ES-I3 (cell line): ENCODE measurements around the gene RFNG.

ENCODE experiments used
- H3K36me3 ChIP-seq: 2 replicates; pipeline ENCODE4 v1.6.1; 2013; ENCODE audit warnings: mild to moderate bottlenecking, low read length, control low read depth, moderate library complexity; ENCODE audit not compliant: insufficient read depth
- H3K4me1 ChIP-seq: 2 replicates; pipeline ENCODE4 v1.6.1; 2013; ENCODE audit warnings: mild to moderate bottlenecking, control low read depth, low read length; ENCODE audit not compliant: insufficient read depth
- H3K9ac ChIP-seq: 2 replicates; pipeline ENCODE4 v1.6.1; 2013; ENCODE audit warnings: low read depth, mild to moderate bottlenecking, low read length, moderate library complexity
- H3K9me3 ChIP-seq: 2 replicates; pipeline ENCODE4 v1.6.1; 2013; ENCODE audit warnings: mild to moderate bottlenecking, low read length, moderate library complexity; ENCODE audit not compliant: control insufficient read depth, insufficient read depth

RFNG gene

DNA sequence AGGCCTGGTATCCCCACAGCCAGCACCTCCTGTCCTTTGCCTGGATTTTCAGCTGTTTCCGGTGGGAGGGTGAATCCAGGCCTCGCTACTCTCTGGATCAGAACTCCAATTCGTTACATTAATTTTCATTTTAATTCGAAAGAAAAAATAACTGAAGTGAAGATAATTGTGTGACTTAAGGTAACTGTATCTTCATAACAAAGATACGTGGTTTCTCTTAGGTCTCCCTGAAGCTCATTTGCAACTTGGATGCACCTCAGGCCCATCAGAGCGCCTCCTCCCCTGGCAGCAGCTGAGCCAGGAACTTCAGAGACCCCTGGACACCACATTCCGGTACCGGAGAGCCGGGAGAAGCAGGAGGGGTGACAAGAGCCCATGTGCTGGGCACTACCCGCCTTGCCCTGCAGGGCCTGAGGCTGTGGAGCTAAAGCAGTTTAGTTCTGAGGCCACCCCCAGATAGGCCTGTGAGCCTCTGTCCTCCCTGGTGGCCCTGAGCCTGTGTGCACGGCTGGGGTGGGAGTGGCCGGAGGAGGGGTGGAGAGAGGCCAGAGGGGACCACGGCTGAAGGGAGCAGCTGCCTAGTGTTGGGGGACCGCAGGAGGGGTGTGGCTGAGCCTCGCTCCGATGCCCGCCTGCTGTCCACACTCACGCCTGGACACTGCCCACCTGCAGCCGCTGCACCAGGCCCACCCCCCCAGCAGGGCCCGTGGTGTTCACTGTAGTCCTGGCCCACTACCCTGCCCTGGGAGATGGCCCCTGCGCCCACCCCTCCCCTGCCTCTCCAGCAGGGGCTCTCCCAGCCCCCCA lies 25.4 kb upstream of the RFNG start:
- no peaks in the 10 kb centered on the region for H3K9me3 ChIP-seq
- H3K4me1 ChIP-seq: no peaks in the 10 kb centered on the region
- peaks cover 7% of the 10 kb centered on the region; the same call in 1 of the 2 replicates for H3K36me3 ChIP-seq
- no peak overlapping the region for H3K9ac ChIP-seq

DNA sequence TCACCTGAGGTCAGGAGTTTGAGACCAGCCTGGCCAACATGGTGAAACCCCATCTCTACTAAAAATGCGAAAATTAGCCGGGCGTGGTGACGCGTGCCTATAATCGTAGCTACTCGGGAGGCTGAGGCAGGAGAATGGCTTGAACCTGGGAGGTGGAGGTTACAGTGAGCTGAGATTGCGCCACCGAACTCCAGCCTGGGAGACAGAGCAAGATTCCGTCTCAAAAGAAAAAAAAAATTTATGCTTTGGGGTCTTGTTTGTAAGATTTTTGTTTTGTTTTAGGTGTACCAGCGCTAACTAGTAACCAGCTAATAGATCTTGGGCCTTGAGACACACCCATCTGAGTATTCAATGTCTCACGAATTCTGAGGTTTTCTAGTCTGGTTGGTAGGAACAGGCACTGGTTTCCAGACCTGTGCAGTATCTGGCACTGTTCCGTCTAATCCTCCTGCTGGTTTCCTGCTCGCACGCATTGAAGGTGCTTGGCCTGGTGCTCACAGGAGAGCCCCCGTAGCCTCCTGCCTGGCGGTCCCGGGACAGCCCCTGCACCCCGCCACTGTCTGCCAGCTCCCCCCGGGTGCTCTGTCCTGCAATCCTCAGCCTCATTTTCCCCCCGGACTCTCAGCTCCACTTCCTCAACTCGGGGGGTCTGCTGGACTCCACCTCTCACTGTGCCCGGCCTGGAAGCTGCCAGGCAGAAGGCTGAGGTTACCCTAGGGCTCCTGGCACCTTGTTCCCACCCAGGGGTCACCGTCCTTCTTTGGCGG lies 24.6 kb upstream of the RFNG start:
- Histone ChIP-seq H3K9me3 (no peaks in the 10 kb centered on the region), H3K9ac (no peak overlapping the region), H3K4me1 (no peaks in the 10 kb centered on the region), H3K36me3 (peaks cover 7% of the 10 kb centered on the region; the same call in 1 of the 2 replicates)

DNA sequence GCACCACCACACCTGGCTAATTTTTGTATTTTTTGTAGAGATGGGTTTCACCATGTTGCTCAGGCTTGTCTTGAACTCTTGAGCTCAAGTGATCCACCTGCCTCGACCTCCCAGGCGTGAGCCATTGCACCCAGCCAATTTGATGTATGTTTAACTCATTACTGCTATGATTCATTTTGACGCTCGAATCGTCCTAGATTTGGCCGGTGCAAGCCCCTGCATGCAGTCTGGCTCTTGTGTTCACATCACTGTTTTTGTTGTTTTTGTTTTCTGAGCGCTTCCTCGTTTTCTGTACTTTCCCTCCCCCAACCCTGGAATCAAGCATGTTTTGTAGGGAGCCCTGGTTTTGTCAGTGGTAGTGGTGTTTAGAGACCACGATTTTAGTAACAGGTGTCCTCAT lies 21.8 kb upstream of the RFNG start:
- Histone ChIP-seq H3K9ac (no peak overlapping the region), H3K36me3 (no peaks in the 10 kb centered on the region), H3K9me3 (no peaks in the 10 kb centered on the region), H3K4me1 (no peaks in the 10 kb centered on the region)

DNA sequence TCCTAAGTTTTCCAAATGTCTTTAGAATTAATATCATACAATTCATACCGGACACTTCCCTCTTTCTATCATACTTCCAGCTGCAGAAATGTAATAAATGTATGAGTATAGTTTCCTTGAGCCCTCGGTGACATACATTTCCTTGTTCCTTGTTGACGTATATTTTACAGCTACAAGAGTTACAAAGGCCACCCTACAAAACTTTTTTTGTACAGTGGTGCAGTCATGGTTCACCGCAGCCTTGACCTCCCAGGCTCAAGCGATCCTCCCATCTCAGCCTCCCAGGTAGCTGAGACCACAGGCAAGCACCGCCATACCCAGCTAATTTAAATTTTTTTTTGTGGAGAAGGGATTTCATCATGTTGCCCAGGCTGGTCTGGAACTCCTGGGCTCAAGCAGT lies 21.2 kb upstream of the RFNG start:
- Histone ChIP-seq H3K4me1 (no peaks in the 10 kb centered on the region), H3K36me3 (no peaks in the 10 kb centered on the region), H3K9ac (no peak overlapping the region), H3K9me3 (no peaks in the 10 kb centered on the region)

DNA sequence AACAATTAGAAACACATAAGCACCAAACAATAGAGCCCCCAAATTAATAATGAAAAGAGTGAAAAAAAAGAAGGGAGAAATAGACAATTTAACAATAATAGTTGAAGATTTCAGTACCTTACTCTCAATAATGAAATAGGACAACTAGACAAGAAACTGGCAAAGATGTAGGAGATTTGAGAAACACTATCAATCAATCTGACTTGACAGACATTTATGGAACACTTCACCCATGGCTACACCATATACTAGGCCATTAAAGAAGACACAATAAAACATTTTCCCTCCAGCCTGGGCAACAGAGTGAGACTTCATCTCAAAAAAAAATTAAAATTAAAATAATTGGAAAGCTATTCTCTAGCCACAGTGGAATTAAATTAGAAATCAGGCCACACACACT lies 19.0 kb upstream of the RFNG start:
- H3K4me1 ChIP-seq: no peaks in the 10 kb centered on the region
- no peak overlapping the region for H3K9ac ChIP-seq
- no peaks in the 10 kb centered on the region for H3K36me3 ChIP-seq
- no peaks in the 10 kb centered on the region for H3K9me3 ChIP-seq

DNA sequence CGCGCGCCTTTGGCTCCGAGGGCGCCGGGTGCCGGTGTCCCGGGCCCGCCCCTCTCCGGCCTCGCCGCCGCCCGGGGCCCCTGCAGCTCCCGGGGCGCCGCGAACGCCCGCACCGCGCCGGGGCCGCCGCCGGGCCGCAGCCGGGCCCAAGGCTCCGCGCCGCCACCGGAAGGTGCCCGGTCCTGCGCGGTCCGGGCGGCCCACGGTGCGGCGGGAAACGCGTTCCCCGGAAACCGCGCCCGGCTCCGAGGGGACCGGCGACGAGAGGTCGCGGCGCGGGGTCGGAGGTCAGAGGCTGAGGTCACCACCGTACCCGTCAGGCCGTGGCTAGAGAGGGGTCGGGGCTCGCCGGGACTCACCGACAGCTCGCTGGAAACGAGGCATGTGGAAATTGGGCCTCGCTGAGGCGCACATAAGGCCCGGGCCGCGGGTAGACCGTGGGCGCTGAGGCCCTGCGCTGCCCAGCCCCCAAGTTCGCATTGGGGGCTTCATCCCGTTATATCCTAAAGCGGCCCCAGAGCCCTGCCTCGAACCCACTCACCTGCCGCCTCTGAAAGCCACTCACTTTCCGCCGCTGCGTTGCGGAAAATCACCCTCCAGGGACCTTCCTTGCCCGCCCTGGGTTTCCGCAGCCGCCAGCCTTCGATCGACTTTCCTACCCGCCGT lies 14.2 kb upstream of the RFNG start, which contains the start of gene DUS1L:
TSS of gene DUS1L (minus strand) at position 167 of the 666 bp plus-strand sequence. CDS start 745 bp downstream, outside the sequence.
- Histone ChIP-seq H3K9me3 (no peaks in the 10 kb centered on the region), H3K36me3 (peaks cover 9% of the 10 kb centered on the region; the same call in 1 of the 2 replicates), H3K4me1 (no peaks in the 10 kb centered on the region), H3K9ac (peak within 1 kb of the TSS; percentile 98)

DNA sequence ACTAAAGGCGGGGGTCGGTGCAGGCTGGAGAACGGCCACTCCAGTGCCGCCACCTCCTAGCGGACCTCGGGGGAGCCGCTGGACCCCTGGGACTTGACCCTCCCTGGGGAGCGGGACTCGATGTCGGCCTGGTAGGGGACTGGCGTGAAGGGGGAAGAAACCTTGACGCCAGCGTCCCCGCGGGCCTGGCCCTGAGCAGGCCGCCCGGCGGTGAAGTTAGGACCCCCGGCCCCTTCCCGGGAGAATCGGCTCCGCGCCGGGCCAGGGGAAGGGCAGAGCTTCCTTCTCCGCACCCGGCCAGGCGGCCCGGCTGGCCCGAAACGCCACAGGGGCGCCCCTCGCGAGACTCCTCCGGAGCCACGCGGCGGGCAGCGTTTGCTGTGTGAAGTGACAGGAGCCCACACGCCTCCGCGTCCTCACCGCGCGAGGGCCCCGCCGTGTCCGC lies 13.6 kb upstream of the RFNG start:
- peaks cover 11% of the 10 kb centered on the region; the same call in 1 of the 2 replicates for H3K36me3 ChIP-seq
- H3K9ac ChIP-seq: peak overlapping the region; percentile 87
- no peaks in the 10 kb centered on the region for H3K9me3 ChIP-seq
- no peaks in the 10 kb centered on the region for H3K4me1 ChIP-seq

DNA sequence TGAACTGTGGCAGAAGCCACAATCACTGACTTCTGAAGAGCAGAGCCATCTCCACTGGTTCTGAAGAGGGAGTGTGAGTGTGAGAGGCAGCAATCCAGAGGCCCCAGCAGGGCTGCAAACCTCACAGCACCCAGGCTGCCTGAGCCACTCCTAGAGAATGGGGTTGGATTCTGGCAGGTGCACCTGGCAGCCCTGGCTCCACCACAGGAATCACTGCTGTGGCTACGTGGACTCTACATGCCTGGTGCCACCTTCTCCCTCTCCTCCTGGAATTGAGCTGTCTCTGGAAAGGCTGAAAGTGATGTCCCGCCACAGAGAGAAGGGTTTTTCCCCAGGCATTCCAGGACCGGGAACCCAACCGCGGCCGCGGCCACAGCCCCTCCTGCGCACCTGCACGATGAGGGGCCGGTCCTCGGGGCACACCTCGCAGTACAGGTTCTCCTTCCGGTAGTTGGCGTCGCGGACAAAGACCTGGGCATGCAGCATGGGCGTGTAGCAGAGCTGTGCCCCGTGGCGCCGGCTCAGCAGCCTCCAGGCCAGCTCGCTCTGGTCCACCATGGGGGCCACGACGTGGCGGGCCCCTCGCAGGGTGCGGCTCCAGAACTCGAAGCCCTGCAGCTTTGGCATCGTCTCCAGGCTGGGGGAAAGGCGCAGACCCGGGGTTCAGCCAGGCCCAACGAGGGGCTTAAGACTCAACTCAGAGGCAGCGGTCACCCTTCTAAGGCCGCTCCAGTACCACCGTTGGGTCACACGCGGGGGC lies 13.0 kb upstream of the RFNG start:
- Histone ChIP-seq H3K9ac (peak overlapping the region; percentile 87), H3K9me3 (no peaks in the 10 kb centered on the region), H3K4me1 (no peaks in the 10 kb centered on the region), H3K36me3 (peaks cover 13% of the 10 kb centered on the region; the same call in 1 of the 2 replicates)

DNA sequence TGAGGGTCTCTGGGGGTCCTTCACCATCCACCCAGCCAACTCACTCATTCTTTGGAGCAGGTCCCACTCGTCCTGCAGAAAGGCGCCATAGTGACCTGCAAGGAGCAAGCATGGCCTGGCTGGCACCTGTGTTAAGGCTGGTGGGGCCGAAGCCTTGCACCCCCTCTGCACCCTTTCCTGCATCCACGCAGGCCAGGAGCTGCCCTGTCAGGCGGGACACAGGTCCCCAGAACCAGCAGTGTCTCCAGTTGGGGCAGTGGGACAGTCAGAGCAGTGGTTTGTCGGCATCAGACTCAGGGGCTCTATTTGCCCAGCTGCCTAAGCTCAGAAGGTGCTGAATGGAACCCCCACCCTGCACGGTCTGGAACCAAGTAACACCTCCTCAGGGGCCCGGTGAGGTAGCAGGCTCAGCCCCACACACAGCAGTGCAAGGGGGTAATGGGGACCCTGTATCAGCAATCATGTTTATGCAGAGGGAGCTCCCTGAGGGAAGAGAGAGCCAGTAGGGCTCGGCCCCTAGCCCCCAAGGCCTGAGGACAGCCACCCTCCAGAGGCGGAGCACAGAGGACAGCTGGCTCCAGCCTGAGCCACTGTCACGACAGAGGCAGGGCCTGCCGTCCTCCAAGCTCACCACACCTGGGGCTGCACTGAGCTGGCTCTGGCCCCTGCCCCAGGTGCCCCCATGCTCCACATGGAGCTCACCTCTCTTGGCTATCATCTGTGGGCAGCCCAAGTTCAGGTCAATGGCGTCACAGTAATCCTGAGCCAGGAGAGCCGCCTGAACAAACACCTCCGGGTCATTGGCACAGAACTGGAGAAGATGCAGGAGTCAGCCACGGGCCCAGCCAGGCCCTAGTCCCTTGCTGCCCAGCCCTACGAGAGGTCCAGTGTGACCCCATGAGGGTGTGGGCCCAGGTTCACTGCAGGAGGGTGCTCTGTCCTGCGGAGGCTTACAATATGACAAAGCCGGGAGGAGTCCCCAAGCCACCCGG lies 12.1 kb upstream of the RFNG start:
- Histone ChIP-seq H3K4me1 (no peaks in the 10 kb centered on the region), H3K9ac (no peak overlapping the region), H3K9me3 (no peaks in the 10 kb centered on the region), H3K36me3 (peaks cover 13% of the 10 kb centered on the region)

DNA sequence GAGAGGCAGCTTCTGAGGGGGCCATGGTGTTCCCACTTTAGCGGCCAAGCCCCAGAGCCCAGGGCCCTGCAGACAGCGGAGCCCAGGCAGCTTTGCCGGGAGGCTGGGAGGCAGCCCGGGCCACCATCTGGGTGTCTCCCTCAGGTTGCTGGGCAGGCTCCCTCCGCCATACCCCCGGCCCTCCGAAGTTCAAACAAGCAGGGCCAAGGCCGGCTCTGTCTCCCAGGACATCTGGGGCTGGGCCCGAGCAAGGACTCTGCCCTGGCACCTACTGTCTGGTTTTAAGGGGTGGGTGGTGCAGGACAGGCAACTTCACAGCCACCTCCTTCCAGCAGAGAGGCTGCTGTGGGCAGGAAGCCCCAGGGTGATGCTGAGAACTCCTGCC lies 11.4 kb upstream of the RFNG start:
- H3K36me3 ChIP-seq: peaks cover 14% of the 10 kb centered on the region
- no peaks in the 10 kb centered on the region for H3K4me1 ChIP-seq
- H3K9me3 ChIP-seq: no peaks in the 10 kb centered on the region
- H3K9ac ChIP-seq: no peak overlapping the region

DNA sequence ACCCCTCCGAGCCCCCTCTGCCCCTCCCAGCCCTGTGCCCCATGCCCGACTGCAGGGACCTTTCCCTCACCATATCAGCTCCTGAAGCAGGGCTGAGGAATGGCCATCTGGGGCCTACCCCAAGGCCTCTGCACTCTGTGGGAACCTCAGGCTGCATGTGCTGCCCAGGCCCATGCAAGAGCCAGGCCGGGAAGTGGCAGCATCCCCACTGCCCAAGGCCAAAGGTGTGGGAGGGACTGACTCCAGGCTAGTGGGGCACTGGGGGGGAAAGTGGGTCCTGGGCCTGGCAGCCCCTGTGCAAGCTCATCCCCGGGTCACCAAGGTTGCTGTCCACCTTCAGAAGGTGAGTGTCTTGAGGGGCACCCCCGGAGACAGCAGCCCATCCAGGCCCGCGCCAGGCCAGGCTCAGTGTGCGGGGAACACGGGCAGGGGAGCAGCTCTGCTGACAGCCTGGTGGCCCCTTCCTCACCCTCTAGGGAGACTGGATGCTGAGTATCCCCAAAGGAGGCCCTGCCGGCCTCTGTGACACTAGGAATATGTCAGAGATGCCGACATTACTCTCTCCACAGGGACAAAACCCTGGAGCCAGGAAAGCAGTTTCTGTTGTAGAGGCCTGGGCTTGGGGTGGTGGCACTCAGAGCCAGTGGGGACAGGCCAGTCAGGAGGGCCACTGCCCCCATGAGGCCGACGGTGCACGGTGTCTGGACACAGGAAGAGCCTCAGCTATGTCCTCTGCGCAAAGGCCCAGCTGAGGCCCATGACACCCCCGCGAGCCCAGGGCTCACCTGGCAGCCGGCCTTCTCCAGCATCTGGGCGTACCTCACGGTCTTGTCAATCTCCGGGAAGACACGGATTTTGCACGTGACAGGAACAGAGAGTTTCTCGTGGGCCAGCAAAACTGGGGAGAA lies 10.7 kb upstream of the RFNG start:
- Histone ChIP-seq H3K4me1 (no peaks in the 10 kb centered on the region), H3K9me3 (no peaks in the 10 kb centered on the region), H3K9ac (no peak overlapping the region), H3K36me3 (peaks cover 17% of the 10 kb centered on the region)
